Liver (tissue), 9 donors: ENCODE measurements around the gene R3HDM1. TPM values are rescaled to one million over a fixed set of nuclear protein-coding genes. Genes with fewer than 3 reads are reported as not detected.
"Not testable (repeated sequence)": the region's sequence is repeated elsewhere in the genome, so short reads cannot be mapped to it uniquely, and the experiment has no call there.

Experiments
- DNase-seq: peaks from one replicate; pipeline ENCODE4 v3.0.0-alpha.2; 2017; ENCODE audit warnings: low spot score
- H3K27ac ChIP-seq, 2 donors: one replicate each; pipeline ENCODE4 v1.7.0; 2013; ENCODE audit warnings: inconsistent platforms in 2 of 2, low read length in 2 of 2, control low read depth in 1 of 2, low read depth in 1 of 2, mild to moderate bottlenecking in 1 of 2
- H3K27me3 ChIP-seq, 4 donors: one replicate each; pipeline versions ENCODE4 v1.6.1 to v1.7.0; 2013; ENCODE audit warnings: low read length in 3 of 4, inconsistent platforms in 1 of 4, mild to moderate bottlenecking in 1 of 4, moderate library complexity in 1 of 4; ENCODE audit not compliant: control insufficient read depth in 4 of 4, insufficient read depth in 4 of 4
- H3K36me3 ChIP-seq, 4 donors: one replicate each; pipeline versions ENCODE4 v1.6.1 to v1.7.0; 2013; ENCODE audit warnings: low read length in 3 of 4, mild to moderate bottlenecking in 3 of 4, low read depth in 1 of 4, moderate library complexity in 1 of 4; ENCODE audit not compliant: control insufficient read depth in 4 of 4, insufficient read depth in 3 of 4
- H3K4me1 ChIP-seq, 4 donors: one replicate each; pipeline versions ENCODE4 v1.6.1 to v1.7.0; 2013; ENCODE audit warnings: low read length in 3 of 4, mild to moderate bottlenecking in 3 of 4, moderate library complexity in 1 of 4; ENCODE audit not compliant: control insufficient read depth in 4 of 4, insufficient read depth in 4 of 4
- H3K4me3 ChIP-seq, 3 donors: one replicate each; pipeline versions ENCODE4 v1.6.1 to v1.7.0; 2013; ENCODE audit warnings: low read length in 3 of 3, control low read depth in 1 of 3, low read depth in 1 of 3, mild to moderate bottlenecking in 1 of 3
- H3K9ac ChIP-seq, 2 donors: one replicate each; pipeline ENCODE4 v1.7.0; 2013; ENCODE audit warnings: low read length in 2 of 2, mild to moderate bottlenecking in 2 of 2, moderate library complexity in 2 of 2, control low read depth in 1 of 2, low read depth in 1 of 2
- H3K9me3 ChIP-seq, 4 donors: one replicate each; pipeline versions ENCODE4 v1.6.1 to v1.7.0; 2013; ENCODE audit warnings: low read length in 3 of 4; ENCODE audit not compliant: control insufficient read depth in 4 of 4
- ATF3 ChIP-seq: IDR thresholded peaks from 2 replicates; pipeline ENCODE4 v1.6.1; 2016; ENCODE audit warnings: antibody characterized with exemption
- FOXA2 ChIP-seq: IDR thresholded peaks from 2 replicates; pipeline ENCODE4 v1.6.1; 2016; ENCODE audit warnings: antibody characterized with exemption
- GABPA ChIP-seq, 2 donors: IDR thresholded peaks in 1 of 2; conservative IDR thresholded peaks in 1 of 2; 2 replicates each; pipeline ENCODE4 v1.6.1; 2016; ENCODE audit warnings: antibody characterized with exemption in 2 of 2, mild to moderate bottlenecking in 1 of 2, moderate library complexity in 1 of 2
- MAX ChIP-seq: IDR thresholded peaks from 2 replicates; pipeline ENCODE4 v1.6.1; 2016; ENCODE audit warnings: antibody characterized with exemption
- RAD21 ChIP-seq, 2 donors: IDR thresholded peaks; 2 replicates each; pipeline ENCODE4 v1.6.1; 2016; ENCODE audit warnings: antibody characterized with exemption in 2 of 2, mild to moderate bottlenecking in 2 of 2
- REST ChIP-seq: IDR thresholded peaks from 2 replicates; pipeline ENCODE4 v1.6.1; 2016; ENCODE audit warnings: antibody characterized with exemption, mild to moderate bottlenecking
- SP1 ChIP-seq: IDR thresholded peaks from 2 replicates; pipeline ENCODE4 v1.6.1; 2018; ENCODE audit warnings: antibody characterized with exemption, mild to moderate bottlenecking
- TAF1 ChIP-seq: conservative IDR thresholded peaks from 2 replicates; pipeline ENCODE4 v1.6.1; 2016; ENCODE audit warnings: antibody characterized with exemption, mild to moderate bottlenecking
- YY1 ChIP-seq: IDR thresholded peaks from 2 replicates; pipeline ENCODE4 v1.6.1; 2016; ENCODE audit warnings: antibody characterized with exemption, mild to moderate bottlenecking
- WGBS: extraction: QIAGEN DNeasy Blood & Tissue Kit; methylation state at CpG from one replicate; pipeline ENCODE4 v1.1.7; 2013; 5-methylcytosine and 5-hydroxymethylcytosine counted together
- polyA plus RNA-seq, 2 donors: library from polyadenylated mRNA; stranded (reverse) in 1 of 2; unstranded in 1 of 2; fragments of 200-250 nt in 1 of 2; fragments of >200 nt in 1 of 2; fragmentation: Nextera tagmentation in 1 of 2; extraction: Ambion mirVana in 1 of 2; gene quantifications; one replicate each; pipeline versions ENCODE4 v1.2.1 to v1.2.3, GENCODE V29; 2013 to 2015
- total RNA-seq, 2 donors: library from RNA; depleted of rRNA; stranded (reverse); fragments of >200 nt; gene quantifications; one replicate each; pipeline ENCODE4 v1.2.3, GENCODE V29; 2014
- donor health status: healthy.
- donor health status: healthy.
- donor health status: healthy.
- donor health status: healthy.
- donor health status: healthy.

Gene R3HDM1
- total and polyA plus RNA-seq, 4 donors, result 6.0 to 10.0 (median 8.8) TPM

GRCh38 chr2:135620198-135620597 lies 88.9 kb downstream of the R3HDM1 start:
- Histone ChIP-seq H3K9ac (no peak overlapping the region), H3K4me1 (no peaks in the 10 kb centered on the region), H3K9me3 (no peaks in the 10 kb centered on the region), H3K4me3 (no peak overlapping the region), H3K27me3 (no peaks in the 10 kb centered on the region), H3K27ac (no peak overlapping the region), H3K36me3 (no peaks in the 10 kb centered on the region)
- no peak for TF ChIP-seq RAD21 (IDR thresholded peaks at IDR 0.05)
- TF ChIP-seq REST, result no peak
- no peak for TF ChIP-seq SP1
- no peak for DNase-seq
- 99% methylated on average over 1 of the region's 1 CpG for WGBS

- Histone ChIP-seq H3K9me3 (no peaks in the 10 kb centered on the region), H3K9ac (peak overlapping the region in 1 of 2 donors; percentile 29), H3K4me3 (no peak overlapping the region), H3K4me1 (peaks cover 0 to 17% (median 16%) of the 10 kb centered on the region in 4 donors), H3K27ac (peak overlapping the region in 1 of 2 donors; percentile 47), H3K36me3 (no peaks in the 10 kb centered on the region), H3K27me3 (no peaks in the 10 kb centered on the region)
- TF ChIP-seq ATF3, result no peak
- TF ChIP-seq TAF1, result no peak
- TF ChIP-seq FOXA2, result no peak
- TF ChIP-seq MAX, result no peak
- no peak for TF ChIP-seq GABPA (IDR thresholded peaks at IDR 0.05 in 1 of 2, conservative IDR thresholded peaks at IDR 0.05 in 1 of 2)
- no peak for TF ChIP-seq YY1
- TF ChIP-seq REST, result no peak
- no peak for DNase-seq
Observed at GRCh38 chr2:135629520-135629919, 98.2 kb downstream of the R3HDM1 start.

GRCh38 chr2:135630034-135630433 lies 98.8 kb downstream of the R3HDM1 start:
- H3K9me3 ChIP-seq, H3K36me3 ChIP-seq, DNase-seq, H3K27me3 ChIP-seq: not testable (repeated sequence)
- Histone ChIP-seq H3K4me1 (peaks cover 0 to 20% (median 18%) of the 10 kb centered on the region in 4 donors), H3K27ac (peak overlapping the region in 1 of 2 donors; percentile 47), H3K9ac (peak overlapping the region in 1 of 2 donors; percentile 83), H3K4me3 (peak overlapping the region in 1 of 3 donors; percentile 20)
- 61% methylated on average over 8 of the region's 8 CpGs for WGBS
